SK-N-SH (cell line): ENCODE data around the gene TJAP1. TPM values are rescaled to one million over a fixed set of nuclear protein-coding genes. Genes with fewer than 3 reads are reported as not detected.

Experiments used
- CTCF ChIA-PET: fragments of 300-600, 350-600 bp; formaldehyde crosslinking; extraction: SDS; loops from one replicate; lab custom pipeline; 2021; lab: Yijun Ruan, JAX
- POLR2A ChIA-PET: fragments of 350-600 bp; sonication (Branson Sonifier 250); formaldehyde crosslinking; extraction: SDS; loops from one replicate; lab custom pipeline; 2020; ENCODE audit warnings: antibody characterized with exemption, inconsistent platforms; lab: Yijun Ruan, JAX
- DNase-seq: peaks from one replicate; pipeline ENCODE4 v3.0.0; 2012
- H2AFZ ChIP-seq: fragments of 200-600 bp; sonication (generic); 2 replicates; pipeline ENCODE4 v1.8.1; 2016; ENCODE audit warnings: antibody characterized with exemption, mild to moderate bottlenecking, low read depth
- H3F3A ChIP-seq: fragments of 200-600 bp; sonication (generic); replicated peaks from 2 replicates; pipeline ENCODE3; 2016; ENCODE audit warnings: antibody characterized with exemption, mild to moderate bottlenecking; ENCODE audit not compliant: insufficient read depth
- H3K27ac ChIP-seq, 2 experiments: fragments of 200-500 bp in 1 of 2; fragments of 200-600 bp in 1 of 2; sonication (Bioruptor generic) in 1 of 2; sonication (generic), shearing (Covaris generic) in 1 of 2; 2 replicates each; pipeline versions ENCODE4 v1.5.1 to v1.6.1; 2014 to 2016; ENCODE audit warnings: low read depth in 2 of 2, inconsistent platforms in 1 of 2, low read length in 1 of 2, mild to moderate bottlenecking in 1 of 2, mixed read lengths in 1 of 2
- H3K27me3 ChIP-seq: fragments of 200-600 bp; sonication (generic), shearing (Covaris generic); 2 replicates; pipeline ENCODE4 v1.6.1; 2016; ENCODE audit warnings: mixed run types; ENCODE audit not compliant: insufficient read depth
- H3K36me3 ChIP-seq, 2 experiments: fragments of 200-500 bp in 1 of 2; fragments of 200-600 bp in 1 of 2; sonication (Bioruptor generic) in 1 of 2; sonication (generic) in 1 of 2; replicated peaks in 1 of 2; 2 replicates each; pipeline versions ENCODE3 to v1.5.1; 2014 to 2016; ENCODE audit warnings: low read length in 1 of 2, mild to moderate bottlenecking in 1 of 2; ENCODE audit not compliant: insufficient read depth in 2 of 2, control insufficient read depth in 1 of 2
- H3K4me1 ChIP-seq, 2 experiments: fragments of 200-500 bp in 1 of 2; fragments of 200-600 bp in 1 of 2; sonication (Bioruptor generic) in 1 of 2; sonication (generic), shearing (Covaris generic) in 1 of 2; 2 replicates each; pipeline versions ENCODE4 v1.5.1 to v1.6.1; 2014 to 2016; ENCODE audit warnings: low read depth in 1 of 2, low read length in 1 of 2, mixed run types in 1 of 2; ENCODE audit not compliant: insufficient read depth in 2 of 2, control insufficient read depth in 1 of 2
- H3K4me2 ChIP-seq: fragments of 200-600 bp; sonication (generic), shearing (Covaris generic); 2 replicates; pipeline ENCODE4 v1.6.1; 2017; ENCODE audit warnings: mixed run types
- H3K4me3 ChIP-seq, 2 experiments: fragments of 200-500 bp in 1 of 2; fragments of 200-600 bp in 1 of 2; sonication (Bioruptor generic) in 1 of 2; sonication (generic), shearing (Covaris generic) in 1 of 2; 2 replicates each; pipeline versions ENCODE4 v1.5.1 to v1.8.1; 2014 to 2016; ENCODE audit warnings: low read depth in 2 of 2, inconsistent platforms in 1 of 2, low read length in 1 of 2, mild to moderate bottlenecking in 1 of 2, mixed read lengths in 1 of 2, moderate library complexity in 1 of 2
- H3K79me2 ChIP-seq: fragments of 200-600 bp; sonication (generic); 2 replicates; pipeline ENCODE4 v1.8.1; 2017; ENCODE audit warnings: mild to moderate bottlenecking; ENCODE audit not compliant: insufficient read depth
- H3K9ac ChIP-seq: fragments of 200-600 bp; sonication (generic); 2 replicates; pipeline ENCODE4 v1.6.1; 2017; ENCODE audit warnings: mixed run types
- H3K9me2 ChIP-seq: fragments of 200-600 bp; sonication (generic); 2 replicates; pipeline ENCODE4 v1.6.1; 2017; ENCODE audit warnings: mixed run types
- H3K9me3 ChIP-seq: fragments of 200-600 bp; sonication (generic); 2 replicates; pipeline ENCODE4 v1.6.1; 2017; ENCODE audit warnings: mixed run types, mild to moderate bottlenecking, moderate library complexity
- H4K20me1 ChIP-seq: fragments of 200-600 bp; sonication (generic); 2 replicates; pipeline ENCODE4 v1.6.1; 2017; ENCODE audit warnings: mild to moderate bottlenecking, mixed run types; ENCODE audit not compliant: insufficient read depth
- CHD2 ChIP-seq: fragments of 150-350 bp; IDR thresholded peaks from 2 replicates; pipeline ENCODE4 v1.6.1; 2018; ENCODE audit warnings: low read length; ENCODE audit not compliant: partially characterized antibody
- ELF1 ChIP-seq: IDR thresholded peaks from 2 replicates; pipeline ENCODE4 v1.4.0; 2012
- EZH2phosphoT487 ChIP-seq: fragments of 200-600 bp; sonication (generic); IDR thresholded peaks from 2 replicates; pipeline ENCODE4 v1.6.1; 2017; ENCODE audit warnings: low read depth, mixed run types, mild to moderate bottlenecking, antibody characterized with exemption, moderate library complexity, borderline replicate concordance
- FOXJ3 ChIP-seq: sonication (generic); formaldehyde crosslinking; IDR thresholded peaks from 2 replicates; pipeline ENCODE4 v1.5.1; 2020; ENCODE audit warnings: mild to moderate bottlenecking, missing genetic modification reagents
- GABPA ChIP-seq: IDR thresholded peaks from 2 replicates; pipeline ENCODE4 v1.4.0; 2012; ENCODE audit warnings: low read depth, mild to moderate bottlenecking
- GATA2 ChIP-seq: sonication (generic); formaldehyde crosslinking; IDR thresholded peaks from 2 replicates; pipeline ENCODE4 v1.5.0; 2020; ENCODE audit warnings: mild to moderate bottlenecking, missing genetic modification reagents
- JUND ChIP-seq: IDR thresholded peaks from 2 replicates; pipeline ENCODE4 v1.4.0; 2012
- MEF2A ChIP-seq: IDR thresholded peaks from 2 replicates; pipeline ENCODE4 v1.4.0; 2012; ENCODE audit warnings: low read depth, borderline replicate concordance
- MXI1 ChIP-seq: IDR thresholded peaks from 2 replicates; pipeline ENCODE4 v1.6.1; 2012; ENCODE audit warnings: mild to moderate bottlenecking, low read depth, low read length, improper control_type of control experiment
- PBX3 ChIP-seq: IDR thresholded peaks from 2 replicates; pipeline ENCODE4; 2012
- POLR2AphosphoS5 ChIP-seq: IDR thresholded peaks from 2 replicates; pipeline ENCODE4 v1.6.1; 2012; ENCODE audit warnings: low read depth, low read length
- RAD21 ChIP-seq: IDR thresholded peaks from 2 replicates; pipeline ENCODE4 v1.6.1; 2012; ENCODE audit warnings: mild to moderate bottlenecking, low read length
- REST ChIP-seq: IDR thresholded peaks from 2 replicates; pipeline ENCODE4 v1.6.1; 2012; ENCODE audit warnings: mild to moderate bottlenecking, low read depth, low read length, moderate library complexity
- RFX5 ChIP-seq: IDR thresholded peaks from 2 replicates; pipeline ENCODE4 v1.6.1; 2012; ENCODE audit warnings: mild to moderate bottlenecking, improper control_type of control experiment, low read length
- SMC3 ChIP-seq: IDR thresholded peaks from 2 replicates; pipeline ENCODE4 v1.6.1; 2012; ENCODE audit warnings: low read depth, low read length, improper control_type of control experiment
- TAF1 ChIP-seq: IDR thresholded peaks from 2 replicates; pipeline ENCODE4 v1.6.1; 2012; ENCODE audit warnings: low read depth, mild to moderate bottlenecking, low read length, moderate library complexity, borderline replicate concordance
- TCF12 ChIP-seq: IDR thresholded peaks from 2 replicates; pipeline ENCODE4 v1.4.0; 2012
- TEAD4 ChIP-seq: IDR thresholded peaks from 2 replicates; pipeline ENCODE4 v1.4.0; 2012; ENCODE audit warnings: mild to moderate bottlenecking, borderline replicate concordance; ENCODE audit not compliant: insufficient read depth
- USF1 ChIP-seq: IDR thresholded peaks from 2 replicates; pipeline ENCODE4 v1.4.0; 2012; ENCODE audit warnings: low read depth, borderline replicate concordance
- ZBTB33 ChIP-seq: IDR thresholded peaks from 2 replicates; pipeline ENCODE4 v1.4.0; 2012; ENCODE audit warnings: low read depth, borderline replicate concordance
- WGBS: methylation state at CpG from one replicate; pipeline ENCODE4 v1.1.6; 2017; ENCODE audit warnings: low lambda C conversion rate; 5-methylcytosine and 5-hydroxymethylcytosine counted together
- polyA plus RNA-seq, 3 experiments: library from polyadenylated mRNA; depleted of rRNA; stranded (reverse); fragments of >200 nt; gene quantifications; 2 replicates each; pipeline ENCODE4 v1.2.3, GENCODE V29; 2012

The TJAP1 gene
- polyA plus RNA-seq, 1 of the 3 experiments (the other 2 are of a cell fraction): 39.5 TPM

GRCh38 chr6:43505718-43506117 is 28.3 kb downstream of the TJAP1 start:
- DNase-seq: no peak
- Histone ChIP-seq H3K36me3 (peaks cover 0 to 36% of the 10 kb centered on the region in 2 experiments), H4K20me1 (0 out of 2 replicates have a peak, but pooled peaks cover 4% of the 10 kb centered on the region), H3K27ac (no peak overlapping the region), H3F3A (peaks cover 3% of the 10 kb centered on the region), H3K9ac (no peak overlapping the region), H3K9me3 (no peaks in the 10 kb centered on the region), H2AFZ (no peak overlapping the region), H3K9me2 (no peaks in the 10 kb centered on the region), H3K4me3 (no peak overlapping the region), H3K4me2 (no peak overlapping the region), H3K27me3 (no peaks in the 10 kb centered on the region), H3K4me1 (peaks cover 0 to 25% of the 10 kb centered on the region in 2 experiments; a peak in 1 of 4 replicates), H3K79me2 (no peaks in the 10 kb centered on the region)
- WGBS: 58% methylated on average over 3 of the region's 6 CpGs
- CTCF ChIA-PET: interaction anchor here (0.7 to 22.4 kb wide), 25 partner anchors 9 to 136 kb away, joined by 3 to 382 read pairs (median 4); partner anchors contain the start of genes DLK2, TJAP1 and ZNF318
- POLR2A ChIA-PET: interaction anchor here (0.6 to 2.5 kb wide), 5 partner anchors 11 to 71 kb away, joined by 3 to 8 read pairs (median 4); partner anchors contain the start of genes POLR1C and YIPF3
- TF ChIP-seq MEF2A: no peak
- TF ChIP-seq SMC3: no peak
- TF ChIP-seq USF1: no peak
- TF ChIP-seq MXI1: no peak
- TF ChIP-seq RAD21: no peak
- TF ChIP-seq FOXJ3 (CRISPR knock-in tag): no peak
- TF ChIP-seq PBX3: no peak
- no peak for TF ChIP-seq RFX5
- TF ChIP-seq POLR2AphosphoS5: no peak

GRCh38 chr6:43506171-43506570 is 28.8 kb downstream of the TJAP1 start:
- 80% methylated on average over 3 of the region's 3 CpGs for WGBS
- CTCF ChIA-PET: interaction anchor here (0.7 to 22.4 kb wide), 33 partner anchors 9 to 430 kb away, joined by 3 to 382 read pairs (median 5); partner anchors contain the start of genes DLK2, PTK7, TJAP1 and ZNF318
- Histone ChIP-seq H2AFZ (no peak overlapping the region), H4K20me1 (0 out of 2 replicates have a peak, but pooled peaks cover 4% of the 10 kb centered on the region), H3F3A (peaks cover 7% of the 10 kb centered on the region), H3K36me3 (peaks cover 4 to 38% of the 10 kb centered on the region in 2 experiments), H3K4me1 (peaks cover 0 to 26% of the 10 kb centered on the region in 2 experiments; a peak in 1 of 4 replicates), H3K9me2 (no peaks in the 10 kb centered on the region), H3K9ac (no peak overlapping the region), H3K27me3 (no peaks in the 10 kb centered on the region), H3K4me2 (no peak overlapping the region), H3K79me2 (no peaks in the 10 kb centered on the region), H3K27ac (no peak overlapping the region; a peak in 1 of 4 replicates), H3K9me3 (no peaks in the 10 kb centered on the region), H3K4me3 (no peak overlapping the region)
- POLR2A ChIA-PET: interaction anchor here (0.6 to 2.5 kb wide), 4 partner anchors 10 to 62 kb away, joined by 3 to 8 read pairs (median 5); partner anchors contain the start of genes POLR1C and YIPF3
- no peak for DNase-seq
- TF ChIP-seq TEAD4: no peak
- no peak for TF ChIP-seq JUND
- no peak for TF ChIP-seq TCF12
- no peak for TF ChIP-seq ZBTB33
- TF ChIP-seq GATA2 (CRISPR knock-in tag): no peak
- no peak for TF ChIP-seq ELF1
- no peak for TF ChIP-seq POLR2AphosphoS5
- no peak for TF ChIP-seq TAF1
- no peak for TF ChIP-seq EZH2phosphoT487
- TF ChIP-seq GABPA: no peak
- TF ChIP-seq REST: no peak
- TF ChIP-seq USF1: no peak
- no peak for TF ChIP-seq CHD2
